Activated CD8-positive, alpha-beta T cell treated with anti-CD3 and anti-CD28 coated beads for 36 hours (primary cell): ENCODE measurements around the gene ABCC10. TPM values are rescaled to one million over a fixed set of nuclear protein-coding genes. Genes with fewer than 3 reads are reported as not detected.
A peak's percentile ranks its signal among the peaks of the same experiment; 100 is the strongest.
"Not testable (repeated sequence)": the region's sequence is repeated elsewhere in the genome, so short reads cannot be mapped to it uniquely, and the experiment has no call there.

Source experiments
- ATAC-seq: fragments of 200-7000 bp; cut with Tn5 transposase; one replicate; pipeline ENCODE4 v1.10.0; 2021; ENCODE audit warnings: mild to moderate bottlenecking, moderate library complexity
- CTCF ChIA-PET: fragments of 350-600 bp; sonication (Branson Sonifier 250); formaldehyde crosslinking; loops from one replicate; lab custom pipeline; 2021; ENCODE audit warnings: antibody characterized with exemption; lab: Charles Lee
- POLR2A ChIA-PET: fragments of 350-600 bp; sonication (Branson Sonifier 250); formaldehyde crosslinking; loops from one replicate; lab custom pipeline; 2021; ENCODE audit warnings: antibody characterized with exemption; lab: Charles Lee
- DNase-seq: peaks from one replicate; pipeline ENCODE4 v3.0.0-alpha.2; 2020
- H3K27ac Mint-ChIP-seq: one replicate; pipeline ENCODE4 v1.8.0; 2021; ENCODE audit warnings: mild to moderate bottlenecking, mixed read lengths
- H3K27me3 Mint-ChIP-seq: one replicate; pipeline ENCODE4 v1.8.0; 2021; ENCODE audit warnings: mixed read lengths
- H3K36me3 Mint-ChIP-seq: one replicate; pipeline ENCODE4 v1.8.0; 2021; ENCODE audit warnings: low read depth, mixed read lengths
- H3K4me1 Mint-ChIP-seq: one replicate; pipeline ENCODE4 v1.8.0; 2021; ENCODE audit warnings: low read depth, mixed read lengths
- H3K4me3 Mint-ChIP-seq: one replicate; pipeline ENCODE4 v1.8.0; 2021; ENCODE audit warnings: mild to moderate bottlenecking, moderate library complexity, mixed read lengths
- H3K9me3 Mint-ChIP-seq: one replicate; pipeline ENCODE4 v1.8.0; 2021; ENCODE audit warnings: mixed read lengths
- CTCF ChIP-seq: fragments of 200-600 bp; IDR thresholded peaks from one replicate; pipeline ENCODE4 v1.8.0; 2022; ENCODE audit warnings: antibody characterized with exemption, mild to moderate bottlenecking
- intact Hi-C: fragments of 100-400 bp; cut with micrococcal nuclease; formaldehyde crosslinking; loops from one replicate; pipeline ENCODE4 v1.10.0; 2022
- total RNA-seq, 2 experiments: library from RNA; stranded (reverse); gene quantifications; one replicate each; pipeline ENCODE4 v1.2.3, GENCODE V29; 2021

ABCC10 gene
- total RNA-seq, 2 experiments from 2014 or later = 27.2 to 27.5 TPM

DNA sequence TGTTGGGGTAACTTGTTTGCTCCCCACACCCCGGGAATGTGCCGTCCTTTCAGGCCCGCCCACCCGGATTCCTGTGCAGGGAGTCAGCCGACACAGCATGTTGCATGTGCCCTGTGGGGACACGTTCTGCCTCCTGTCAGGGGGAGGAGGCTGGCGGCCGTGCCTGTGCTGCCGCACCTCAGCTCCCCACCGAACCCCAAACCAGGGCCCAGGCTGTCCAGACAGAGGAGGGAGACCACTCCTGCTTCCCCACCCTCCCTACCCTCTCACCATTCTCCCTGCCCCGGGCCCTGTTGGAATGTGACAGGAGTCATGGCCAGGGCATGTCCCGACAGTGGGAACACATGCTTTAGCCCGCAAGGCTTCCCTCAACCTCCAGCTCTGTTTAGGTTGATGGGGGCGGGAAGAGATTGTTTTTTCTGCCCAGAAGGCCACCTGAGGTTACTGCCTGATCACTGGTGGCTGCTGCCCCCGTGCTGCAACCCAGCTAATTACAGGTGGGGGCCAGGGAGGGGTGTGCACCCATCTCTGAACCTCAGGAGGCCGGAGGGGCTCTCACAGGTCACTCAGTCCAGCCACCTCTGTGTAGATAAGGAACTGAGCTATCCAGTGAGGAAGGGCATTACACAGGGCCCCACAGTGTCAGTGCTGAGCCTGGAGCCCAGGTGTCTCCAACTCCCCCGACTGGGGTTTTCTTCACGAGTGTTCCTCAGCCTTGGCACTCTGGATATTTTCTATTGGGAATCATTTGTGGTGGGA lies 69.2 kb downstream of the ABCC10 start:
- Mint-ChIP-seq H3K4me3 (no peak overlapping the region), H3K9me3 (no peaks in the 10 kb centered on the region), H3K27me3 (no peaks in the 10 kb centered on the region), H3K4me1 (peaks cover 19% of the 10 kb centered on the region), H3K36me3 (peaks cover 8% of the 10 kb centered on the region), H3K27ac (no peak overlapping the region)
- peak; percentile 70 for ATAC-seq
- DNase-seq = peak; percentile 37
- ChIA-PET CTCF (interaction anchor here (0.7 to 10.4 kb wide), 4 partner anchors 10 to 267 kb away, joined by 3 to 78 read pairs (median 4); partner anchors contain the start of gene DLK2), POLR2A (interaction anchor here (0.8 to 2.6 kb wide), 2 partner anchors 20 to 216 kb away, joined by 3 to 8 read pairs; partner anchors contain the start of genes POLR1C and YIPF3)
- intact Hi-C loops = no loop called here
- peak; percentile 32 for TF ChIP-seq CTCF

DNA sequence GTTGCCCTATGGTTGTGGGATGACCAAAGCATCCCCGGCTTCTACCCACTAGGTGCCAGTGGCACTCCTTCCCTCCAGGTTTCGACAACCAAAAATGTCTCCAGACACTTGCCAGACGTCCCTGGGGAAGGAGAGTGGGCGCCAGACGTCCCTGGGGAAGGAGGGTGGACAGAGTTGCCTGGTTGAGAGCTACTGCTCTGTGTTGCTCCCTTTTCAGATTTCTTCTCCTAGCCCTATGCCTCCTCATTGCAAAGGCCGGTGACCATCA lies 69.7 kb downstream of the ABCC10 start:
- no peaks in the 10 kb centered on the region for H3K27me3 Mint-ChIP-seq
- ChIA-PET CTCF (interaction anchor here (0.9 to 10.4 kb wide), 4 partner anchors 9 to 267 kb away, joined by 3 to 78 read pairs (median 4); partner anchors contain the start of gene DLK2), POLR2A (no interaction called here)
- DNase-seq (no peak), ATAC-seq (no peak)
- no peak overlapping the region for H3K4me3 Mint-ChIP-seq
- peaks cover 12% of the 10 kb centered on the region for H3K36me3 Mint-ChIP-seq
- no peaks in the 10 kb centered on the region for H3K9me3 Mint-ChIP-seq
- no peak for TF ChIP-seq CTCF
- H3K27ac Mint-ChIP-seq = no peak overlapping the region
- peaks cover 19% of the 10 kb centered on the region for H3K4me1 Mint-ChIP-seq
- intact Hi-C loops = no loop called here

- CTCF ChIA-PET = interaction anchor here (1.2 to 10.4 kb wide), 2 partner anchors 9 to 11 kb away, joined by 3 to 78 read pairs; no protein-coding TSS in a partner anchor
- H3K27me3 Mint-ChIP-seq = no peaks in the 10 kb centered on the region
- peaks cover 14% of the 10 kb centered on the region for H3K36me3 Mint-ChIP-seq
- peaks cover 19% of the 10 kb centered on the region for H3K4me1 Mint-ChIP-seq
- no peak overlapping the region for H3K4me3 Mint-ChIP-seq
- POLR2A ChIA-PET = interaction anchor here (0.7 to 1.2 kb wide), 2 partner anchors 12 to 62 kb away, joined by 3 read pairs; partner anchors contain the start of gene LRRC73
- H3K27ac Mint-ChIP-seq = no peak overlapping the region
- DNase-seq = no peak
- intact Hi-C loops = no loop called here
- ATAC-seq = no peak
- no peaks in the 10 kb centered on the region for H3K9me3 Mint-ChIP-seq
- no peak for TF ChIP-seq CTCF
These were observed 70.3 kb downstream of the ABCC10 start for GRCh38 chr6:43497689-43498088.

DNA sequence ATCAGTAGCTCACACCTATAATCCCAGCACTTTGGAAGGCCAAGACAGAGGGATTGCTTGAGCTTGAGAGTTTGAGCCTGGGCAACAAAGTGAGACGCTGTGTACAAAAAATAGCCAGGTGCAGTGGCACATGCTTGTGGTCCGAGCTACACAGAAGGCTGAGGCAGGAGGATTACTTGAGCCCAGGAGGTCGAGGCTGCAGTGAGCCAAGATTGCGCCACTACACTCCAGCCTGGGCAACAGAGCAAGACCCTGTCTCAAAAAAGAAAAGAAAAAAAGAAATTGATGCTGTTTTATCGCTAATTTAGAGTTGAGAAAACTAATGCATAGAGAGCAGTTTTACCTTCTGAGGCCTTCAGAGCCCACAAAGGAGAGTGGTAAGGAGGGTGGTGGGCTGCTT lies 71.0 kb downstream of the ABCC10 start:
- peaks cover 16% of the 10 kb centered on the region for H3K36me3 Mint-ChIP-seq
- H3K4me3 Mint-ChIP-seq = not testable (repeated sequence)

GRCh38 chr6:43499028-43499815 lies 71.9 kb downstream of the ABCC10 start:
- POLR2A ChIA-PET = interaction anchor here (0.9 to 1.2 kb wide), 3 partner anchors 9 to 11 kb away, joined by 3 to 4 read pairs (median 3); partner anchors contain the start of gene LRRC73

More for the DNA sequence above, 71.0 kb downstream of the ABCC10 start:
- ATAC-seq, DNase-seq, H3K27me3 Mint-ChIP-seq, intact Hi-C loops, H3K27ac Mint-ChIP-seq, H3K9me3 Mint-ChIP-seq: not testable (repeated sequence)
- H3K4me1 Mint-ChIP-seq = peaks cover 16% of the 10 kb centered on the region
- POLR2A ChIA-PET = interaction anchor here (0.7 to 1.2 kb wide), 2 partner anchors 12 to 63 kb away, joined by 3 read pairs; partner anchors contain the start of gene LRRC73
- CTCF ChIA-PET = interaction anchor here (1.2 to 10.4 kb wide), 2 partner anchors 8 to 11 kb away, joined by 3 to 78 read pairs; no protein-coding TSS in a partner anchor

More at GRCh38 chr6:43499028-43499815, 71.9 kb downstream of the ABCC10 start:
- CTCF ChIA-PET = interaction anchor here (0.9 to 10.4 kb wide), 2 partner anchors 7 to 8 kb away, joined by 3 to 78 read pairs; no protein-coding TSS in a partner anchor
- Mint-ChIP-seq H3K4me3 (no peak overlapping the region), H3K9me3 (no peaks in the 10 kb centered on the region), H3K36me3 (peaks cover 24% of the 10 kb centered on the region), H3K4me1 (peaks cover 8% of the 10 kb centered on the region), H3K27me3 (no peaks in the 10 kb centered on the region), H3K27ac (no peak overlapping the region)
- intact Hi-C loops = no loop called here
- DNase-seq (no peak), ATAC-seq (no peak)
- no peak for TF ChIP-seq CTCF
